Mucosa of rectum (tissue), 2 donors: ENCODE data around the gene KLK8.

Experiments used
- H3K27ac ChIP-seq, 2 donors: one replicate each; pipeline ENCODE4 v1.7.0; 2013; ENCODE audit warnings: inconsistent platforms in 2 of 2, low read depth in 2 of 2, low read length in 2 of 2
- H3K27me3 ChIP-seq, 2 donors: one replicate each; pipeline ENCODE4 v1.7.0; 2013; ENCODE audit warnings: low read length in 2 of 2; ENCODE audit not compliant: control insufficient read depth in 2 of 2, insufficient read depth in 2 of 2
- H3K36me3 ChIP-seq, 2 donors: one replicate each; pipeline ENCODE4 v1.7.0; 2013; ENCODE audit warnings: low read length in 2 of 2; ENCODE audit not compliant: control insufficient read depth in 2 of 2, insufficient read depth in 2 of 2
- H3K4me1 ChIP-seq, 2 donors: one replicate each; pipeline ENCODE4 v1.7.0; 2013; ENCODE audit warnings: low read length in 2 of 2, mild to moderate bottlenecking in 1 of 2; ENCODE audit not compliant: control insufficient read depth in 2 of 2, insufficient read depth in 2 of 2
- H3K4me3 ChIP-seq, 2 donors: one replicate each; pipeline ENCODE4 v1.7.0; 2013; ENCODE audit warnings: low read length in 2 of 2
- H3K9ac ChIP-seq, 2 donors: one replicate each; pipeline ENCODE4 v1.7.0; 2013; ENCODE audit warnings: low read length in 2 of 2, low read depth in 1 of 2, mild to moderate bottlenecking in 1 of 2
- H3K9me3 ChIP-seq, 2 donors: one replicate each; pipeline ENCODE4 v1.7.0; 2013; ENCODE audit warnings: low read length in 2 of 2; ENCODE audit not compliant: control insufficient read depth in 2 of 2
- donor health status: healthy.
- donor health status: Normal muscosa, but diverticular disease.

KLK8 gene

GRCh38 chr19:51006406-51006805 lies 5.0 kb upstream of the KLK8 start:
- H3K27ac ChIP-seq = no peak overlapping the region
- H3K36me3 ChIP-seq = no peaks in the 10 kb centered on the region
- no peak overlapping the region for H3K4me3 ChIP-seq
- H3K27me3 ChIP-seq = peaks cover 4 to 10% of the 10 kb centered on the region in 2 donors
- no peaks in the 10 kb centered on the region for H3K4me1 ChIP-seq
- H3K9ac ChIP-seq = no peak overlapping the region
- no peaks in the 10 kb centered on the region for H3K9me3 ChIP-seq

DNA sequence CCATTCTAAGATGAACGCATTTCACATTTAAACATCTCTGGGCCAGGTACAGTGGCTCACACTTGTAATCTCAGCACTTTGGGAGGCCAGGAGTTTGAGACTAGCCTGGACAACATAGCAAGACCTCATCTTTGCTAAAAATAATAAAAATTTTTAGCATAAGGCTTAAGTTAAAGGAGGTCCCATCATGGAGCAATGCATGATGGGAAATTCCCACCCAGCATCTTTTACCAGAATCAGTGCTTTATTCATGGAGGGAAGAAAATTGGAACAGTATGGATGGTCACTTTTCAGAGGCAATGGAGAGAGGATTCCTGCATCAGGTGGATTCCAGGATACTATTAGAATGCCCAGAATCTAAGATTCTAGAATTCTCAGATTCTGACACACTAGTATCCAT lies 3.8 kb upstream of the KLK8 start:
- Histone ChIP-seq H3K27ac (no peak overlapping the region), H3K9ac (no peak overlapping the region), H3K9me3 (no peaks in the 10 kb centered on the region), H3K27me3 (peaks cover 4 to 10% of the 10 kb centered on the region in 2 donors), H3K36me3 (no peaks in the 10 kb centered on the region), H3K4me1 (no peaks in the 10 kb centered on the region), H3K4me3 (no peak overlapping the region)

GRCh38 chr19:51003316-51003715 lies 1.9 kb upstream of the KLK8 start:
- Histone ChIP-seq H3K27me3 (peaks cover 4 to 7% of the 10 kb centered on the region in 2 donors), H3K4me3 (no peak overlapping the region), H3K9ac (no peak overlapping the region), H3K4me1 (no peaks in the 10 kb centered on the region), H3K36me3 (no peaks in the 10 kb centered on the region), H3K27ac (no peak overlapping the region), H3K9me3 (no peaks in the 10 kb centered on the region)

DNA sequence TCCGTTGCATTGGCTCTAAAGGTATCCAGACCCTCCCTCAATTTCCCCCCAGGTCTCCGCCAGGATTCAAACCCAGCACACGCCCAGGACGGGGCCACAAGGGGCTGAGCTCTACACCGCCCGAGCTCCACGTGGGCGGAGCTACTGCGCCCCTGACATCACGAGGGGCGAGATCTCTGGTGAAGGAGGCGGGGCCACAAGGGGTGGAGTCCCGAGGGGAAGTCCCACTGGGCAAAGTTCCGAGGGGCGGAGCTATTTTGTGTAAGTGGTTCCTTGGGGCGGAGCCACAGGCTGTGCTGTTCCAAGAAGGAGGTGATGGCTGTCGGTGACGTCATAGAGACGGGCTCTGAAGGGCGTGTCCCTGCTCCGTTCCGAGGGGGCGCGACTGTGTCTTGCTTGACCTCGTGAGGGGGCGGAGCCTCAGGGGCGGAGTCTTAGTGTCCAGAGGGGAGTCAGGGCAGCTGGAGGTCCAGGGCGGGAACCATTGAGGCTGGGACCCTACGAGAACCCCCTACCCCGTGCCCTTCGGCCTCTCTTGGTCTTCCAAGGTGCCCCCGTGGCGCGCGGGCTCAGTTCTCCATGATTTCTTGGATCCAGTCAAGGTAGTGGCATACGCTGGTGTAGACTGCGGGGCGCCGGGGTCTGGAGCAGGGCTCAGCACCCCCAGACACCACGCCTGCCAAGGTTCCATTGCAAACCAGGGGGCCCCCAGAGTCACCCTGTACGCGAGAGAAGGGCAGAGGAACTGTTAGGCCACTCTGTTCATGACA lies 1.3 kb upstream of the KLK8 start:
- H3K27ac ChIP-seq = no peak overlapping the region
- H3K27me3 ChIP-seq = peaks cover 4 to 7% of the 10 kb centered on the region in 2 donors
- no peaks in the 10 kb centered on the region for H3K9me3 ChIP-seq
- no peaks in the 10 kb centered on the region for H3K36me3 ChIP-seq
- H3K4me1 ChIP-seq = no peaks in the 10 kb centered on the region
- H3K4me3 ChIP-seq = no peak overlapping the region
- H3K9ac ChIP-seq = no peak overlapping the region

DNA sequence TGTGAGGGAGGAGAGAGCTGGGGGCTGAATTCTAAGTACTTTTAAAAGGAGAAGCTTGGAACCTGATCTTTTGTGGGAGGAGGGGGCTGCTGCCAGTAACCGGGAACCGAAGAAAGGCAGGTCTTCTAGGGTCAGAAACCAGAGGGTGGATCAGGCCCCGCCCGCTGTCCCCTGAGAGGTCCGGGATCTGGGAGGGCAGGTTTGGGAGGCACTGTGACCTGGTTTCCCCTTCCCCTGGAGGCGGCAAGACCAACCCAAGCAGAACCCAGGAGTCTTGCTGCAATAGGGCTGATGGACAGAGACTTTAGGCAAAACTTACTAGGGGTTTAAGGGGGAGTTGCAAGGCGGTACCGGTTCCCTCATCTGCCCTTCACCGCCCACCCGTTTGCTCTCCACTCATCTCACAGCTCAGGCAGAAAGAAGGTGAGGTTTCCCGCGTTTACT lies 707 bp upstream of the KLK8 start:
- Histone ChIP-seq H3K9me3 (no peaks in the 10 kb centered on the region), H3K36me3 (no peaks in the 10 kb centered on the region), H3K27ac (no peak overlapping the region), H3K9ac (no peak overlapping the region), H3K27me3 (peaks cover 3 to 7% of the 10 kb centered on the region in 2 donors), H3K4me3 (no peak overlapping the region), H3K4me1 (no peaks in the 10 kb centered on the region)

GRCh38 chr19:51000981-51001380 lies 423 bp downstream of the KLK8 start:
- H3K4me3 ChIP-seq = no peak overlapping the region
- no peaks in the 10 kb centered on the region for H3K4me1 ChIP-seq
- H3K36me3 ChIP-seq = no peaks in the 10 kb centered on the region
- H3K27me3 ChIP-seq = peaks cover 3 to 7% of the 10 kb centered on the region in 2 donors
- no peak overlapping the region for H3K27ac ChIP-seq
- H3K9ac ChIP-seq = no peak overlapping the region
- H3K9me3 ChIP-seq = no peaks in the 10 kb centered on the region

- H3K36me3 ChIP-seq = no peaks in the 10 kb centered on the region
- no peak overlapping the region for H3K27ac ChIP-seq
- no peak overlapping the region for H3K9ac ChIP-seq
- no peaks in the 10 kb centered on the region for H3K9me3 ChIP-seq
- H3K4me1 ChIP-seq = no peaks in the 10 kb centered on the region
- H3K27me3 ChIP-seq = peaks cover 3 to 7% of the 10 kb centered on the region in 2 donors
- H3K4me3 ChIP-seq = no peak overlapping the region
Measured at GRCh38 chr19:51000426-51000825, 978 bp downstream of the KLK8 start.

GRCh38 chr19:50998686-50999085 lies 2.7 kb downstream of the KLK8 start:
- H3K4me3 ChIP-seq = no peak overlapping the region
- no peaks in the 10 kb centered on the region for H3K9me3 ChIP-seq
- no peak overlapping the region for H3K9ac ChIP-seq
- H3K36me3 ChIP-seq = no peaks in the 10 kb centered on the region
- H3K27ac ChIP-seq = no peak overlapping the region
- peaks cover 3 to 7% of the 10 kb centered on the region in 2 donors for H3K27me3 ChIP-seq
- H3K4me1 ChIP-seq = no peaks in the 10 kb centered on the region

DNA sequence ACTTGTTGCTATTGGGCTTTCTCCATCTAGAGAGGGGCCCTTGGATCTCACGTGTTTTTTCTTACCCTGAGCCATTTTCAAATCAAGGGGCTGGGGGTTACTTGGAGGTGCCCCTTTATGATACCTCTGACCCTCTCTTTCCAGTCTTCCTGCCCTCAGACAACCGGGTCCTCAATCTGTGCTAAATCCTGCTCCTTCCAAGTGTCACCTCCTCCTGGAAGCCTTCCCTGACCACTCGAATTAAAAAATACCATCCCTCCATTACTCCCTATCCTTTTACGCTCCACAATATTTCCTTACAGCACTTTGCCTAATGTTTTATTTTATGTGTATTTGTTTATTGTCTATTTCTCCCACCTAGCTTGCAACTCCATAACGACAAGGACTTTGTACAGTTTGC lies 3.3 kb downstream of the KLK8 start:
- peaks cover 3 to 7% of the 10 kb centered on the region in 2 donors for H3K27me3 ChIP-seq
- H3K9me3 ChIP-seq = no peaks in the 10 kb centered on the region
- no peak overlapping the region for H3K27ac ChIP-seq
- H3K9ac ChIP-seq = no peak overlapping the region
- H3K4me3 ChIP-seq = no peak overlapping the region
- no peaks in the 10 kb centered on the region for H3K4me1 ChIP-seq
- no peaks in the 10 kb centered on the region for H3K36me3 ChIP-seq

GRCh38 chr19:50994129-50994528 lies 7.3 kb downstream of the KLK8 start:
- no peak overlapping the region for H3K4me3 ChIP-seq
- no peaks in the 10 kb centered on the region for H3K36me3 ChIP-seq
- no peaks in the 10 kb centered on the region for H3K9me3 ChIP-seq
- no peaks in the 10 kb centered on the region for H3K4me1 ChIP-seq
- H3K27me3 ChIP-seq = peaks cover 0 to 3% of the 10 kb centered on the region in 2 donors
- H3K27ac ChIP-seq = no peak overlapping the region
- no peak overlapping the region for H3K9ac ChIP-seq
